Sciatic nerve (tissue), 2 donors: ENCODE measurements around the gene HARS1. TPM values are rescaled to one million over a fixed set of nuclear protein-coding genes. Genes with fewer than 3 reads are reported as not detected.
"Not testable (repeated sequence)": the region's sequence is repeated elsewhere in the genome, so short reads cannot be mapped to it uniquely, and the experiment has no call there.

Experiments
- ATAC-seq: fragments of 200-7000 bp; cut with Tn5 transposase; one replicate; pipeline ENCODE4 v1.9.1; 2020; ENCODE audit warnings: mild to moderate bottlenecking, moderate library complexity
- DNase-seq: peaks from one replicate; pipeline ENCODE4 v3.0.0-alpha.2; 2020; ENCODE audit warnings: low spot score
- intact Hi-C: fragments of 100-400 bp; cut with DNase I; formaldehyde crosslinking; loops from one replicate; pipeline ENCODE4 v1.14.2; 2022
- total RNA-seq: library from RNA; stranded (reverse); fragmentation: NEBNext Ultra II Directional; extraction: Animal tissue kit (Norgen Biotek cat#: 25700); gene quantifications from one replicate; pipeline ENCODE4 v1.2.1, GENCODE V29; 2021
- donor health status: DM: no; HTN: no; CAD: no.
- donor health status: DM: no; HTN: no; CAD: no.

Gene HARS1, protein sequence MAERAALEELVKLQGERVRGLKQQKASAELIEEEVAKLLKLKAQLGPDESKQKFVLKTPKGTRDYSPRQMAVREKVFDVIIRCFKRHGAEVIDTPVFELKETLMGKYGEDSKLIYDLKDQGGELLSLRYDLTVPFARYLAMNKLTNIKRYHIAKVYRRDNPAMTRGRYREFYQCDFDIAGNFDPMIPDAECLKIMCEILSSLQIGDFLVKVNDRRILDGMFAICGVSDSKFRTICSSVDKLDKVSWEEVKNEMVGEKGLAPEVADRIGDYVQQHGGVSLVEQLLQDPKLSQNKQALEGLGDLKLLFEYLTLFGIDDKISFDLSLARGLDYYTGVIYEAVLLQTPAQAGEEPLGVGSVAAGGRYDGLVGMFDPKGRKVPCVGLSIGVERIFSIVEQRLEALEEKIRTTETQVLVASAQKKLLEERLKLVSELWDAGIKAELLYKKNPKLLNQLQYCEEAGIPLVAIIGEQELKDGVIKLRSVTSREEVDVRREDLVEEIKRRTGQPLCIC
- total RNA-seq: 43.3 TPM

DNA sequence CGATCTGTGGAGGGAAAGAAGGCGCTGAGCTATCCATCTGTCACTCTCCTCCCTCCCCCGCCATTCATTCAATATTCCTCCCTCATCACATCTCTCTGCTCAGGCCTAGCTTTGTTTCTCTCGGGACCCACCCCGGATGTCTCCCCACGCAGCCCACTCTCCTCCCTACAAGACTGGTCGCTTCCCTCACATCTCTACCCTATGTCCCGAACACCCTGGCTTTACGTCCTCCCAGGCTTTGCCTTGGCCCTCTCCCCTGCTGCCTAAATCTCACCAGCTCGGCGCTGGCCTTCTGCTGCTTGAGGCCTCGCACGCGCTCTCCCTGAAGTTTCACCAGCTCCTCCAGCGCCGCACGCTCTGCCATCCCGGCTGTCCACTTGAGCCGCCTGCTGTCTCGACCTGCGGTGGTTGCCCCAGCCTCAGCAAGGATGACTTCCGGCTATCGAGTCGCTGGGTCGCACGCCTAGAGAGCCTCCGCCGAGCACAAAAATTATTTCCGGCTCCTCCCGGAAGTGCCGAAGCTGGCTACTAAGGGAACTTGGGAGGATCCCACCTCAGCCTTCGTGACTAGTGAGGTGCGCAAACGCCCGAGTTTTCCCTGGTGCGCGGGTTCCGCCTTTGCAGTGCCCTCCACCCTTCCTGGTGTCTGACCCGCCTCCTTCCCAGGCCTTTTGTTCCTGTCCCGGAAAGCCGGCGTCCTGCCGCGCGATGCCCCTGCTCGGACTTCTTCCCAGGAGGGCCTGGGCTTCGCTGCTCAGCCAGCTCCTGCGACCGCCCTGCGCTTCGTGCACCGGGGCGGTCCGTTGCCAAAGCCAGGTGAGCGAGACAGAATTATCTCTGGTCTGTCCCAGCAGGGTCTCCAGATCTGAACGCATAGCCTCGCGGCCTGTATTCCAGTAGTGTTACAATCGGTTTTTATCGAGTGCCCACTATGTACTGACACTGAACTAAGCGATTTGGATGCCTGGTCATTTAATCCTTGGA lies at the start of gene HARS1, which contains the start of gene HARS2:
HARS1 (minus strand) TSS at position 430 of the 984 bp plus-strand sequence; CDS start at position 364, 66 bp downstream.
HARS2 (plus strand) TSS at position 515 of the 984 bp plus-strand sequence; CDS start at position 709, 194 bp downstream.
- DNase-seq (peak; percentile 90), ATAC-seq (peak; percentile 99)
- intact Hi-C loops: no loop called here

DNA sequence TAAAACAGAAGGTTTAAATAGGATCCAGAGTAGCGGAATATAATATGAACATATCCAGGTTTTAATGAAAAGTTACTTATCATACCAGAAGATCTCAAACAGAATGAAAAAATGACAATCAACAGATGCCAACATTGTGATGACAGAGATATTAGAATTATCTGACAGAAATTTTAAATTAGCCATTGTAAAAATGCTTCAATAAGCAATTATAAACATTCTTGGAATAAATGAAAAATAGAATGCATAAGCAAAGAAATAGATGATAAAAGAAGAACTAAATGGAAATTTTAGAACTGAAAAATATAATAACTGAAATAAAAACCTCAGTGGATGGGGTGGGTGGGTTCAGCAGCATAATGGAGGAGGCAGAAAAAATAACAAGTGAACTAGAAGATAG lies 46.3 kb upstream of the HARS1 start:
- intact Hi-C loops: no loop called here
- no peak for DNase-seq
- ATAC-seq: no peak

DNA sequence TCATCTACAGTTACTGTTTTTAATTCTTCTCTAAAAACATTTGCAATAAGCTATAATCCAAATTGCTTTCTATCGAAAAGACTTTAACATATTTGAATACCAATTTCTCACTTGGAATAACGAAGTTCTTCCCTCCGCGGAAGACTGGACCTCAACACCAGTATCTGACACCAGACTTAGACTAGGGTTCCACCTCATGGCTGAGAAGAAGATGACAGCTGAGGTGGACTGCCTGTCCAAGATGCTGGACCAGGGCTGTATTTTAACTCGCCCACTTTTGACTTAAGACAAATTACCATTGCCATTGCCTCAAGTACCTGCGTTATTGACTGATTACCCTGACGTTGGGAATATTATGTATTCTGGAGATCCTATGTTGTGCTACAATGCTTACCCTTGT lies 43.2 kb upstream of the HARS1 start:
- DNase-seq: no peak
- intact Hi-C loops: no loop called here
- peak; percentile 67 for ATAC-seq

DNA sequence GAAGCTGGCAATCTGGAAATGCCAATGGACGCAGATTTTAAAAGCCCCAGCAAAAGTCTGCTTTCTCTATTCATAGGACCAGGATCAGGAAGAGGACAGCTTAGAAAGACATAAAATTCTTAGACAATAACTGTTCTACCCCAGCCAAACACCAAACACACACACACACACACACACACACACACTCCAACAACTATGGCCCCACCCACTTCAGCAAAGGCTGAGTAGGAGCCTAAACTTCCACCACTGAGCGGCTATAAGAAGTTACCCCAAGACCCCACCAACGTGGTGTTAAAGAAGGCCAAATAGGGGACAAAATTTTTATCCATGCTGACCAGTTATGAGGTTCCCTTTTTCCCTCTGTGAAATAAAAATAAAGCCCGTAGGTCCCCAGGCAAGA lies 41.9 kb upstream of the HARS1 start:
- intact Hi-C loops: no loop called here
- DNase-seq: no peak
- no peak for ATAC-seq

DNA sequence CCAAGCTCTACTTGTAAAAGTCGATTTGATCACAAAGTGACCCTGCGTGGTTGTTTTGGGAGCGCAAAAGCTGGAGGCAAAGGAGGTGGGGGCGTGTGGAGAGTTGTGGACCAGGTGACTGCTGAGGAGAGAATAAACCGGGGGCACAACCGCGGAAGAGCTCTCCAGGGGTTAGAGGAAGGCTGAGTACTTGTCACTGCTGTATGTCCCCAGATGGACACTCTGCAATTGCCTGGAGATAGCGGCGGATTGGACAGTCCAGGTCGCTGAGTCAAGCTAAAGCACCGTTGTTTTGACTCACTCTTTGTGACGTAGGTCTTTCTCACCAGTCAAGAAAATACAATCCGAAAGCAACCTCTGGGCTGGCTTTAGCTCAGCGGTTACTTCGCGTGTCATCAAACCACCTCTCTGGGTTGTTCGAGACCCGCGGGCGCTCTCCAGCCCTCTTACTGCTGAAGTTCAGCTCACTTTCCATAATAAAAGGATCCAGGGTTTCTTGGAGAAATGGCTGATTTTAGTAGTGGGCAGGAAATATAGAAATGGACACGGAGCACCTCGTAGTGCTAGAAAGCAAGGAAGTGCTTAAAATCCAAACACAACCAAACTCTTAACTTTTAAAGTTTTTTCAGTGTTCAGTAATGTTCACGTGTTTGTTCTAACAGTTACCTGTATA lies 34.8 kb upstream of the HARS1 start:
- ATAC-seq (peak; percentile 56), DNase-seq (no peak)
- intact Hi-C loops: no loop called here

DNA sequence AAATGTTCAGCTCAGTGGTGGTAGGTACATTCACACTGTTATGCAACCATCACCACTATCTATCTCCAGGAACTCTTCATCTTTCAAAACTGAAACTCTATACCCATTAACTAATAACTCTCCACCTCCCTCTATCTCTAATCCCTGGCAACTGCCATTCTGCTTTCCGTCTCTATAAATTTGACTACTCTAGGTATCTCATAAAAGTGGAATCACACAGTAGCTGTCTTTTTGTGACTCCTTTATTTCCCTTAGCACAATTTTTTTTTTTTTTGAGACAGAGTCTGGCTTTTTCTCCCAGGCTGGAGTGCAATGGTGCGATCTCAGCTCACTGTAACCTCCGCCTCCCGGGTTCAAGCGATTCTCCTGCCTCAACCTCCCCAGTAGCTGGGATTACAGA lies 30.2 kb upstream of the HARS1 start:
- intact Hi-C loops, ATAC-seq, DNase-seq: not testable (repeated sequence)

DNA sequence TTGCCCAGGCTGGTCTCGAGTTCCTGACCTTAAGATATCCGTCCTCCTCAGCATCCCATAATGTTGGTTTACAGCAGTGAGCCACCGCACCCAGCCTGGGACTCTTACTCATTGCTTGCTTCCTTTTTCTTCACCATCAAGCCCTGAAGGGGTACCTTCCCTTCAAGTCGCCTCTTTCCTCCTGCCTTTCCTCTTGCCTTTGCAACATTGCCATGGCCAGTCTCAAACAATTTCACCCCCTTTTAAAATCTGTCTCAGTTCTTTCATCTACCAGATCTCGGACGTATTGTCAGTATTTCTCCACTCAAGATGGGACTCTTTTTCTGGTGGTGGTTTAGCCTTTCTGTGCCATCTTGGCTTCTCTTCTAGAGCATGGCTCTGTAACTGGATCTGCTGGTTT lies 29.6 kb upstream of the HARS1 start:
- intact Hi-C loops, ATAC-seq, DNase-seq: not testable (repeated sequence)

DNA sequence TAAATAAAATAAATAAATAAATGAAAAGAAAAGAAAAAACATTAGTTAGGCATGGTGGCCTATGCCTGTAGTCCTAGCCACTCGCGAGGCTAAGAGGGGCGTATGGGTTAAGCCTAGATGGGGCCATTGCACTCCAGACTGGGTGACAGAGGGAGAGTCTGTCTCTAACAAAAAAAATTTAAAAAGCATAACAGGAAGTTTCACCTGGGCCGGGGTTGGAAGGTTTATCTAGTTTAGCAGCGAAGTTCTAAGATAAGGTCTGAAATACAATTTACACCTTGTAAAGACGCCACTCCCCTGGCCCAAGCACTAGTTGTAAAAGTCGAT lies 27.1 kb upstream of the HARS1 start:
- intact Hi-C loops: no loop called here
- no peak for ATAC-seq

DNA sequence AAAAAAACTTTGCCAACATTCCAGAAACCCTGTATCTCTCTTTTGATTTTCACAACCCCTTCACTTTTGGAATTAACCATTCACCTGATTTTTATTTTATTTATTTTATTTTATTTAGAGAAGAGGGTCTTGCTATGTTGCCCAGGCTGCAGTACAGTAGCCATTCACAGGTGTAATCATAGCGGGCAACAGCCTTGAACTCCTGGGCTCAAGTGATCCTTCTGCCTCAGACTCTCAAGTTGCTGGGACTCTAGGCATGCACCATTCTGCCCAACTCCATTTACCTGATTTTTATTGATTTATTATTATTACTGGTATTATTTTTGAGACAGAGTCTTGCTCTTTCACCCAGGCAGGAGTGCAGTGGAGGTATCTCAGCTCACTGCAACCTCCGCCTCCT lies 25.1 kb upstream of the HARS1 start:
- intact Hi-C loops, DNase-seq, ATAC-seq: not testable (repeated sequence)

More for the DNA sequence above, 27.1 kb upstream of the HARS1 start:
- no peak for DNase-seq

DNA sequence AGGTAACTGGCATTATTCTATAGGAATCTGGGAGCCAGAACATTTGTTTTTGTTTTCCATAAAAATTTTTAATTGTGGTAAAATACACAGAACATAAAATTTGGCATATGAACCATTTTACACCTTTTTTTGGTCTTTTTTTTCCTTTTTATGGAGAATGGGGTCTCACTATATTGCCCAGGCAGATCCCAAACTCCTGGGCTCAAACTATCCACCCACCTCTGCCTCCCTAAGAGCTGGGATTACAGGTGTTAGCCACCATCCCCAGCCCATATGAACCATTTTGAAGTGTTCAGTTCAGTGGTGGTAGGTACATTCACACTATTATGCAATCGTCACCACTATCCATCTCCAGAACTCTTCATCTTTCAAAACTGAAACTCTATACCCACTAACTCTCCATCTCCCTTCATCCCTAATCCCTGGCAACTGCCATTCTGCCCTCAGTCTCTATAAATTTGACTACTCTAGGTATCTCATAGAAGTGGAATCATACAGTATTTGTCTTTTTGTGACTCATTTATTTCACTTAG lies 22.5 kb upstream of the HARS1 start:
- DNase-seq (no peak), ATAC-seq (no peak)
- intact Hi-C loops: no loop called here

DNA sequence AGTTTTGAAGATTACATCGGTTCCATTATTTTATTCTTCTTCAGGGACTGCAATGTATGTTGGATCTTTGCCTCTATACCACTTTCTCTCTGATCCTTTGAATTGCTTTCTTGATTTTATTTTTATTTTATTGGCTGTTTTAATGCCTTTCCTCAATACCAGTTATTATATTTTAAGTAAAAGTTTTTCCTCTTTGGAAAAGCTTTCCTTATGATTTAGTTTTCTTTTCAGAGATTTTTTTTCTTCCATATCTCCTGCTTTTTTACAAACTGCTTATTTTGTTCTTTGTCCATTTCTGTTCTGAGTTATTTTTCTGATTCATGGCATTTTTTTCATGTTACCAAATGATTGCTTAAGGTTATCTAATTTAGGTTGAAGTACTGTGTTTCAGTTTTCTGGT lies 20.6 kb upstream of the HARS1 start:
- intact Hi-C loops: no loop called here
- DNase-seq: no peak
- ATAC-seq: no peak

DNA sequence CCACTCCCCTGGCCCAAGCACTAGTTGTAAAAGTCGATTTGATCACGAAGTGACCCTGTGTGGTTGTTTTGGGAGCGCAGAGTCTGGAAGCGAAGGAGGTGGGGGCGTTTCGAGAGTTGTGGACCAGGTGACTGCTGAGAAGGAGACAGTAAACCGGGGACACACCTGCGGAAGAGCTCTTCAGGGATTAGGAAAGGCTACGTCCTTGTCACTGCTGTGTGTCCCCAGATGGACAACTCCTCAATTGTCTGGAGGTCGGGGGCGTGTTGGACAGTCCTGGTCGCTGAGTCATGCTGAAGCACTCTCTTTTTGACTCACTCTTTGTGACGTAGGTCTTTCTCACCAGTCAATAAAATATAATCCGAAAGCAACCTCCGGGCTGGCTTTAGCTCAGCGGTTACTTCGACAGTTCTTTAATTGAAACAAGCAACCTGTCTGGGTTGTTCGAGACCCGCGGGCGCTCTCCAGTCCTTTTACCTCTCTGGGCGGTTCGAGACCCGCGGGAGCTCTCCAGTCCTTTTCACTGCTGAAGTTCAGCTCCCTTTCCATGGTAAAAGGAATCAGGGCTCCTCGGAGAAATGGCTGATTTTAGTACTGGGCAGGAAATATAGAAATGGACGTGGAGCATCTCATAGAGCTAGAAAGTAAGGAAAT lies 19.9 kb upstream of the HARS1 start:
- ATAC-seq (peak; percentile 97), DNase-seq (peak; percentile 86)
- intact Hi-C loops: no loop called here

DNA sequence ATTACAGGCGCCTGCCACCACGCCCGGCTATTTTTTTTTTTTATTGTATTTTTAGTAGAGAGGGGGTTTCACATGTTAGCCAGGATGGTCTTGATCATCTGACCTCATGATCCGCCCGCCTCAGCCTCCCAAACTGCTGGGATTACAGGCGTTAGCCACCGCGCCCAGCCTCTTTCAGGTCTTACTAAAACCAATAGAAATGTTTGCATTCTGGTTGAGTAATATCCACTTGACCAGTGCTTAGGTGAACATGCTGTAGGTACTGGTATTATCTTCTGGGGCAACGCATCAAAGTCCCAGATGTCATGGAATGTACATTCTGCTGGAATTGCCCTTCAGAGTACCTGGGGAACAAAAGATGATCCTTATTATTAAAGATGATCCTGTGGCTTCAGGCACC lies 17.6 kb upstream of the HARS1 start:
- intact Hi-C loops, ATAC-seq, DNase-seq: not testable (repeated sequence)

DNA sequence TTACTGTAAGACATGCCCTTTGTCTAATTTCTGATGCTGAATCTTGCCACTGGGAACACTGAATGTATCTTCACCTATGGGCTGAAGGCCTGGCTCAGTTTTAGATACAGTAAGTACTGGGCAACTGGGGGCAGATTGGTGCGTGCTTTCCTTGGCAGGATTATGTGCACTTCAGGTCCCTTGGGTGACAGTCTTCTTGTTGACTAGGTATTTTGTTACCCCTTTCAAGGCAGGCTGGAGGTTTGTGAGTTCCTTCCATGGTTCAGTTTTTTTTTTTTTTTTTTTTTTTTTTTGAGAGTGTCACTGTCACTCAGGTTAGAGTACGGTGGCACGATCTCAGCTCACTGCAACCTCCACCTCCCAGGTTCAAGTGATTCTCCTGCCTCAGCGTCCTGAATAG lies 16.6 kb upstream of the HARS1 start:
- intact Hi-C loops: no loop called here
- DNase-seq (no peak), ATAC-seq (no peak)

DNA sequence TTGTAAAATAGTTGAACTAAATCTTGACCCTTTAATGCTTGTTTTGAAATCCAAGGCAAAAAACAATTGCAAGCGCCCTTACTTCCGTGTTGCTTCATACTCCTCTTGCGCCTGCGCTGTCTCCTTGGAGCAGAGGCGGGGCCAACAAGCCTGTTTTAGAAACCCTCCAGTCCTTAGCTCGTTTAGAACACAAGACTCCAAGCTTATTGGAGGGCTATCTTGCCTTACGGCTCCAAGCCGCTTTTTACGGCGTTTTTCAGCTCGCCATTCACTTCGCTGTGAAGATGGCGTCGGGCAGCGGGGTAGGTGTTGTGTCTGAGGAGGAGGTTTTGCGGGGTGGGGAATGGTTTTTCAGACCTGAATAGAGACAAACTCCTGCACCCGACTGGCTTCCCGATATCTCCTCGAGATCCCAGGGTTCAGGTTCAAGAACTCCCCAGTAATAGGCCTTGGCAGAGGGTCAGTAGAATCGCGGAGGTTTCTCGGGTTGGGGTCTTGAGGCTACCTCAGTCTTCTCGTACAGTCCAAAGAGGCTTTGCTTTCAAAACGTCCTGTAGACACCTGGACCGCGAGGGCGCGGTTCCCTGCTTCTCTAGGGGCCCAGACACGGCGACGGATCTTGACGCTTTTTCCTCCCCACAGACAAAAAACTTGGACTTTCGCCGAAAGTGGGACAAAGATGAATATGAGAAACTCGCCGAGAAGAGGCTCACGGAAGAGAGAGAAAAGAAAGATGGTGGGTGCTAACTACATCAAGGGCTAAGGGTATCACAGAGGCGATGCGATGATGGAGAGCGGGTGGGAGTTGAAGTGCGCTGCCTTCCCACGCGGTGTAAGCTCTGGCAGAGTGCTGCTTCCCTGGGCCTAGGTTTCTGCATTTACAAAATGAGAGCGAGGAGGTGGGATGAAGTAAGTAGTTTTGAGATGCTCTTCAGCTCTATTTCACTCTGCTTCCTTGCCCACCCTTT lies 9.3 kb upstream of the HARS1 start, which contains the start of gene ZMAT2:
ZMAT2 (plus strand) TSS at position 271 of the 968 bp plus-strand sequence; CDS start at position 285, 14 bp downstream.
- peak; percentile 100 for ATAC-seq
- intact Hi-C loops: no loop called here

DNA sequence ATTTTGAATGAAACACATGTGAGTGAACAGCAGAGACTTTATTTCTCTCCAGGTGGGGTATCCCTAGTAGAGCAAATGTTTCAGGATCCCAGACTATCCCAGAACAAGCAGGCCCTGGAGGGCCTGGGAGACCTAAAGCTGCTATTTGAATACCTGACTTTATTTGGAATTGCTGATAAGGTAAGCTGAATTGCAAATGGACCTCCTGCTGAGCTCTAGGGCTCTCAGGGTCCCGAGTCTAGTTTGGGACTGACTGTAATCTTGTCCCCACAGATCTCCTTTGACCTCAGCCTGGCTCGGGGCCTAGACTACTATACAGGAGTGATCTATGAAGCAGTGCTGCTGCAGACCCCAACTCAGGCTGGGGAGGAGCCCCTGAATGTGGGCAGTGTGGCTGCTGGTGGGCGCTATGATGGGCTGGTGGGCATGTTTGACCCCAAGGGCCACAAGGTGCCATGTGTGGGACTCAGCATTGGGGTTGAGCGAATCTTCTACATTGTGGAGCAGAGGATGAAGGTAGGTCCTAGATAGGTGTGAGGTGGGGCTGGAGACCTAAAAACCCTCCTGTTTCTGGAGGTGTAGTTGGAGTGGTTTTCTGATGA lies 5.8 kb upstream of the HARS1 start:
- no peak for DNase-seq
- intact Hi-C loops: no loop called here

More for the DNA sequence above, 9.3 kb upstream of the HARS1 start, which contains the start of gene ZMAT2:
- DNase-seq: peak; percentile 96

DNA sequence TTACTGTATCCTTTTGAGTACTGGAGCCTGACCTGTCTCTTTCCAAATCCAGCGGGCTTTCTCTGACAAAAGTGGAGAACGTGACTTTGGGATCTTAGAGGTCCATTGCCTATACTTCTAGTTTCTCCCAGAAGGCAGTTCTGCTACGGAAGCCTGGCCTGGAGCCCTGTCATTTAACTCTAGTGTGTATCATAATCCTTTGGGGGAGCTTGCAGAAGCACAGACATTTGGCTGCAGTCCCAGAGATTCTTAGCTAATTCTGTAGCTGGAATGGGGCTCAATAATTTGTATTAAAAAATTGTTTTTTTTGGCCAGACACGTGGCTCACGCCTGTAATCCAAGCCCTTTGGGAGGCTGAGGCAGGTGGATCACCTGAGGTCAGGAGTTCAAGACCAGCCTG lies 3.1 kb upstream of the HARS1 start:
- intact Hi-C loops: no loop called here
- DNase-seq: no peak

More for the DNA sequence above, 5.8 kb upstream of the HARS1 start:
- no peak for ATAC-seq

More for the DNA sequence above, 3.1 kb upstream of the HARS1 start:
- no peak for ATAC-seq
